Ovary (tissue), 3 donors: ENCODE data around the gene MBOAT7.

Source experiments
- EP300 ChIP-seq: sonication (generic); formaldehyde crosslinking; IDR thresholded peaks from one replicate; pipeline ENCODE4 v1.6.1; 2017; ENCODE audit warnings: antibody characterized with exemption
- TF ChIP-seq, protein P1 (sequence below), 3 donors: fragments of 450-650 bp in 2 of 3; fragments of 200-600 bp in 1 of 3; IDR thresholded peaks; one replicate each; pipeline versions ENCODE4 v1.5.1 to v1.8.0; 2016 to 2022; ENCODE audit warnings: antibody characterized with exemption in 3 of 3, mild to moderate bottlenecking in 1 of 3
- donor health status: DM: no; HTN: no; CAD: no.

DNA sequence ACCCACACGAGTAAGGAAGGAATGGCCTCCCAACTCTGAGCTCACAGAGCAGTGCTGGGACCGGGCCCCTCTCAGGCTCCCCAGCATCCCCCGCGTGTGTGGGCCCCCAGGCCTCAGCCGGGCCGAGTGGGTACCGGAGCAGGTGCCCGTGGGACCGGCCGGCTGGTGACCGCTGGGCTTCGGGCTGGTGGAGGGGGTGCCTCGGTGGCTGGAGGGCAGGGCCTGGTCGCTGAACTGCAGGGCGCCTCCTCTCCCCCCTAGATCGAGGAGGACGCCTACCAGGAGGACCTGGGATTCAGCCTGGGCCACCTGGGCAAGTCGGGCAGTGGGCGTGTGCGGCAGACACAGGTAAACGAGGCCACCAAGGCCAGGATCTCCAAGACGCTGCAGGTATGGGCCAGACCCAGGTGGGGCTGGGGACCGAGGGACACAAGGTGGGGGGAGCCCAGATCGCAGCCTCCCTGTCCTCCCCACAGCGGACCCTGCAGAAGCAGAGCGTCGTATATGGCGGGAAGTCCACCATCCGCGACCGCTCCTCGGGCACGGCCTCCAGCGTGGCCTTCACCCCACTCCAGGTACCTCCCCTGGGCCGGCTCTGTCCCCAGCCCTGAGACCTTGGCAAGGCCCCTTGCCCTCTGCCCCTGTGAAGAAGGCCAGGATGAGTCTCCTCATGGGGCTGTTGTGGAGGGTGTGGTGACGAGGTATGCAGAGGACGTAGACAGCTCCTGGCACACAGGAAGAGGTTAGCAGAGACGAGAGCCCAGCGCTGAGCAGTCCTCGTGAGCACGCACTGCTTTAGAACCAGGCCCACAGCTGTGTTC is 60.4 kb downstream of the MBOAT7 start:
- TF ChIP-seq, protein P1, sequence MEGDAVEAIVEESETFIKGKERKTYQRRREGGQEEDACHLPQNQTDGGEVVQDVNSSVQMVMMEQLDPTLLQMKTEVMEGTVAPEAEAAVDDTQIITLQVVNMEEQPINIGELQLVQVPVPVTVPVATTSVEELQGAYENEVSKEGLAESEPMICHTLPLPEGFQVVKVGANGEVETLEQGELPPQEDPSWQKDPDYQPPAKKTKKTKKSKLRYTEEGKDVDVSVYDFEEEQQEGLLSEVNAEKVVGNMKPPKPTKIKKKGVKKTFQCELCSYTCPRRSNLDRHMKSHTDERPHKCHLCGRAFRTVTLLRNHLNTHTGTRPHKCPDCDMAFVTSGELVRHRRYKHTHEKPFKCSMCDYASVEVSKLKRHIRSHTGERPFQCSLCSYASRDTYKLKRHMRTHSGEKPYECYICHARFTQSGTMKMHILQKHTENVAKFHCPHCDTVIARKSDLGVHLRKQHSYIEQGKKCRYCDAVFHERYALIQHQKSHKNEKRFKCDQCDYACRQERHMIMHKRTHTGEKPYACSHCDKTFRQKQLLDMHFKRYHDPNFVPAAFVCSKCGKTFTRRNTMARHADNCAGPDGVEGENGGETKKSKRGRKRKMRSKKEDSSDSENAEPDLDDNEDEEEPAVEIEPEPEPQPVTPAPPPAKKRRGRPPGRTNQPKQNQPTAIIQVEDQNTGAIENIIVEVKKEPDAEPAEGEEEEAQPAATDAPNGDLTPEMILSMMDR (IDR thresholded peaks at IDR 0.05): no peak
- TF ChIP-seq EP300: no peak
